Lower lobe of right lung (tissue), 2 donors: ENCODE data around the gene EGF. TPM values are rescaled to one million over a fixed set of nuclear protein-coding genes. Genes with fewer than 3 reads are reported as not detected.

ENCODE experiments used
- ATAC-seq, 2 donors: fragments of 200-7000 bp; cut with Tn5 transposase; one replicate each; pipeline ENCODE4 v1.9.1; 2020 to 2022; ENCODE audit warnings: mild to moderate bottlenecking in 2 of 2, moderate library complexity in 2 of 2
- DNase-seq: peaks from one replicate; pipeline ENCODE4 v3.0.0-alpha.2; 2020
- H3K27ac ChIP-seq: fragments of 200-600 bp; one replicate; pipeline ENCODE4 v1.8.0; 2022
- H3K27me3 ChIP-seq: fragments of 200-600 bp; one replicate; pipeline ENCODE4 v1.8.0; 2022; ENCODE audit warnings: low read depth
- H3K36me3 ChIP-seq: fragments of 200-600 bp; one replicate; pipeline ENCODE4 v1.8.0; 2022; ENCODE audit warnings: mild to moderate bottlenecking
- H3K4me1 ChIP-seq: fragments of 200-600 bp; one replicate; pipeline ENCODE4 v1.8.0; 2022
- H3K4me3 ChIP-seq: fragments of 200-600 bp; one replicate; pipeline ENCODE4 v1.8.0; 2022; ENCODE audit warnings: mild to moderate bottlenecking
- H3K9me3 ChIP-seq: fragments of 200-600 bp; one replicate; pipeline ENCODE4 v1.8.0; 2022
- CTCF ChIP-seq: fragments of 200-600 bp; IDR thresholded peaks from one replicate; pipeline ENCODE4 v1.8.0; 2022; ENCODE audit warnings: antibody characterized with exemption, mild to moderate bottlenecking
- intact Hi-C: fragments of 100-400 bp; cut with DNase I; formaldehyde crosslinking; loops from one replicate; pipeline ENCODE4 v1.11.0; 2022
- total RNA-seq: library from RNA; stranded (reverse); fragmentation: NEBNext Ultra II Directional; extraction: Animal tissue kit (Norgen Biotek cat#: 25700); gene quantifications from one replicate; pipeline ENCODE4 v1.2.1, GENCODE V29; 2021
- donor health status: DM: no; HTN: yes; CAD: no; lungs with severe emphysema.

Gene EGF
- total RNA-seq, 1 donor from 2014 or later = 3.5 TPM

DNA sequence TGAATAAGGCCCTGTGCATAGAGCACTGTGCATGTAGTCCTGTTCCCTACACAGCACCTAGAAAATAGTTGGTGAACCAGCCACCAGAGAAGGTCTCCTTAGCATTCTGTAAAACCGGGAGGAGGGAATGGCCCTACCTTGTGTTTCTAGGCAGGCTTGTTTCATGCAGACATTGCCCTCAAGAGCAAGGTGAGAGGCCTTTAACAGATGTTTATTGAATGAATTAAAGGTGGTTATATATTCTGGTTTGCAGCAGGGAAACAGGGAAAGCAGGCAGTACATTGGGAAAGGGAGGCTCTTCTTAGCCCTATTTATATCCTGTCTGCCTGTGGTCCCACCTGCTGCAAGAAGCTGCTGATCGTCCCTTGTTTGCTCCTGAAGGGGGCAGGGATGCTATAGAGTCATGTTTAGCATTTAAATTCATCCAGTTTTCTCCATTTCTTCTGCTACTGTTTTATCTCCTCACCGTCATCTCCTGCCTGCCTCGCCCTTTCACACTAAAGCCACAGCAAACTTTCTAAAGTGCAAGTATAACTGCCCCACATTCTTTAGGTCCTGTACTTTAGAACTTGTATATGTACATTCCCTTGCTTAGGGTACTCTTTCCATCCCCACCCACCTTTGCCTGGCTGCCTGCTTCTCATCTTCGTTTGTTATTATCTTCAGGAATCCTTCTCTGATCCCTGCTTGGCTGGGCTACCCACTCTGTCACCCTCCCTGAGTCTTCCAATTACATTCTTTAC is 60.3 kb downstream of the EGF start:
- H3K4me3 ChIP-seq = no peak overlapping the region
- H3K9me3 ChIP-seq = no peaks in the 10 kb centered on the region
- H3K36me3 ChIP-seq = no peaks in the 10 kb centered on the region
- ATAC-seq (no peak), DNase-seq (no peak)
- peaks cover 6% of the 10 kb centered on the region for H3K4me1 ChIP-seq
- TF ChIP-seq CTCF = no peak
- H3K27me3 ChIP-seq = no peaks in the 10 kb centered on the region
- intact Hi-C loops = no loop called here
- no peak overlapping the region for H3K27ac ChIP-seq

DNA sequence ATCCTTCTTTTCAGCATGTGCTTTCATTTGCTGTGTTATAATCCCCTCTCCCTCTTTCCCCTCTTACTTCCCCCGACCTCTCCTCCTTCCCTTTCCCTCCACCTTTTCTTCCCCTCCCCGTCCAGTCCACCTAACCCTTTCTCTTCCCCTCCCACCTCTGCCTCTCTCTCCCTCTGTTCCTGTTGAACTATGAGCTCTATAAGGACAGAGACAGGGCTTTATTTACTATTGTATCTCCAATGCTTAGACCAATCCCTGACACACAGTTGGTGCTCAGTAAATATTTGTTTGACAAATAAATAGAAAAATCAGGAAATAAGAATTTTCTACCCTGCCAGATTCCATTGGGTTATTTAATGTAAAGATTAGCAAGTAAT is 60.8 kb downstream of the EGF start:
- H3K27me3 ChIP-seq = no peaks in the 10 kb centered on the region
- DNase-seq = no peak
- no peak overlapping the region for H3K4me3 ChIP-seq
- peaks cover 6% of the 10 kb centered on the region for H3K4me1 ChIP-seq
- no peak for ATAC-seq
- no peaks in the 10 kb centered on the region for H3K36me3 ChIP-seq
- H3K27ac ChIP-seq = no peak overlapping the region
- no peaks in the 10 kb centered on the region for H3K9me3 ChIP-seq
- TF ChIP-seq CTCF = no peak
- intact Hi-C loops = no loop called here

GRCh38 chr4:109976189-109976588 is 63.5 kb downstream of the EGF start:
- H3K4me3 ChIP-seq = no peak overlapping the region
- intact Hi-C loops = no loop called here
- H3K27ac ChIP-seq = no peak overlapping the region
- DNase-seq (no peak), ATAC-seq (no peak)
- no peaks in the 10 kb centered on the region for H3K36me3 ChIP-seq
- no peaks in the 10 kb centered on the region for H3K4me1 ChIP-seq
- no peaks in the 10 kb centered on the region for H3K27me3 ChIP-seq
- no peak for TF ChIP-seq CTCF
- H3K9me3 ChIP-seq = no peaks in the 10 kb centered on the region

DNA sequence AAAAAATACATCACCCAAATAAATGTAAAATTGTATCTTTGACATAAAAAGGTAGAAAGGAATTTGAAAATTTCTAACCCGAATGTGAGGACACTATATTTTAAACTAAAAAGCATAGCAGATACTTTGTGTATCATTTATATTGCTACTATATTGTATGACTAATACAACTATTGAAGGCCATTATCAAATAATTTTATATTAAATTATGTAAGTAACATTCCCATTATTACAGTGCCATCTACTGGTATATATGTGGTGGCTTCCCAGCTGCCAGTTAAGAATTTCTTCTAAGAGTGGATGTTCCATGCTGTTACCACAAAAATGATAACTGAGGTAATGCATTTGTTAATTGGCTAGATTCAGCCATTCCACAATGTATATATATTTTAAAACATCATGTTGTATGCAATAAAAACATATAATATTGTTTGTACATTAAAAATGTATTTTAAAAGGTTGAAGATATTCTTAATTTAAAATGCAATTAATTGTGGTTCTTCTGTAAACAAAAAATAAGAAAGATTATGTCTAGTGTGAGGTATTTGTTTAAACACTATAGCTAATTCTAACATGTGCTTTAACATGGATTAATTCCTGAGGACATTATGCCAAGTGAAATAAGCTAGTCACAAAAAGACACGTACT is 65.3 kb downstream of the EGF start:
- Histone ChIP-seq H3K4me1 (no peaks in the 10 kb centered on the region), H3K36me3 (no peaks in the 10 kb centered on the region), H3K27me3 (no peaks in the 10 kb centered on the region), H3K4me3 (no peak overlapping the region), H3K27ac (no peak overlapping the region), H3K9me3 (no peaks in the 10 kb centered on the region)
- ATAC-seq (peak; percentile 63 to 73), DNase-seq (no peak)
- TF ChIP-seq CTCF = peak; percentile 75
- intact Hi-C loops = no loop called here

GRCh38 chr4:109978704-109979454 is 66.2 kb downstream of the EGF start:
- peak; percentile 36 to 38 for ATAC-seq

More at GRCh38 chr4:109978704-109979454, 66.2 kb downstream of the EGF start:
- Histone ChIP-seq H3K4me1 (no peaks in the 10 kb centered on the region), H3K36me3 (no peaks in the 10 kb centered on the region), H3K27ac (no peak overlapping the region), H3K9me3 (no peaks in the 10 kb centered on the region), H3K27me3 (no peaks in the 10 kb centered on the region), H3K4me3 (no peak overlapping the region)
- intact Hi-C loops = no loop called here
- no peak for DNase-seq
- TF ChIP-seq CTCF = no peak
